ENCODE measurements around the gene MALT1. TPM values are rescaled to one million over a fixed set of nuclear protein-coding genes. Genes with fewer than 3 reads are reported as not detected.
A peak's percentile ranks its signal among the peaks of the same experiment; 100 is the strongest.
"Not testable (repeated sequence)": the region's sequence is repeated elsewhere in the genome, so short reads cannot be mapped to it uniquely, and the experiment has no call there.

Gene MALT1
- total RNA-seq, 2 donors from 2014 or later, result 41.1 to 51.6 TPM

- WGBS, result 31% methylated on average over 15 of the region's 15 CpGs
- no peaks in the 10 kb centered on the region for H3K36me3 ChIP-seq
- peak overlapping the region; percentile 48 to 56 for H3K27ac ChIP-seq
- no peaks in the 10 kb centered on the region for H3K27me3 ChIP-seq (replicated peaks; ENCODE audit: insufficient read depth)
- no peak for TF ChIP-seq CTCF (IDR thresholded peaks at IDR 0.05)
- peak; percentile 47 for TF ChIP-seq POLR2AphosphoS5 (IDR thresholded peaks at IDR 0.05)
- no peak for TF ChIP-seq POLR2A (IDR thresholded peaks at IDR 0.05)
- intact Hi-C loops (cut with DNase I), result no loop called here
- peaks cover 6% of the 10 kb centered on the region for H3K4me1 ChIP-seq (replicated peaks)
- H3K9me3 ChIP-seq, result no peaks in the 10 kb centered on the region
- H3K4me3 ChIP-seq, result no peak overlapping the region
- DNase-seq (ENCODE audit: low spot score), result peak; percentile 84
Observed at GRCh38 chr18:58755304-58756010, 84.2 kb downstream of the MALT1 start.

- Histone ChIP-seq H3K9me3 (no peaks in the 10 kb centered on the region), H3K4me3 (no peak overlapping the region), H3K36me3 (no peaks in the 10 kb centered on the region), H3K27ac (peak overlapping the region in 1 of 2 donors; percentile 56), H3K4me1 (replicated peaks) (peaks cover 6% of the 10 kb centered on the region), H3K27me3 (replicated peaks; ENCODE audit: insufficient read depth) (no peaks in the 10 kb centered on the region)
- no peak for DNase-seq (ENCODE audit: low spot score)
- TF ChIP-seq CTCF (IDR thresholded peaks at IDR 0.05) (no peak), POLR2AphosphoS5 (IDR thresholded peaks at IDR 0.05) (no peak), POLR2A (IDR thresholded peaks at IDR 0.05) (no peak)
- 97% methylated on average over 6 of the region's 10 CpGs for WGBS
- intact Hi-C loops (cut with DNase I), result no loop called here
Observed at GRCh38 chr18:58756148-58756547, 84.9 kb downstream of the MALT1 start.

- intact Hi-C loops (cut with DNase I), result no loop called here
- WGBS, result 89% methylated on average over 8 of the region's 8 CpGs
- TF ChIP-seq CTCF (IDR thresholded peaks at IDR 0.05) (no peak), POLR2AphosphoS5 (IDR thresholded peaks at IDR 0.05) (no peak), POLR2A (IDR thresholded peaks at IDR 0.05) (no peak)
- DNase-seq (ENCODE audit: low spot score), result no peak
- Histone ChIP-seq H3K4me1 (replicated peaks) (peaks cover 6% of the 10 kb centered on the region), H3K27ac (no peak overlapping the region), H3K27me3 (replicated peaks; ENCODE audit: insufficient read depth) (no peaks in the 10 kb centered on the region), H3K9me3 (no peaks in the 10 kb centered on the region), H3K36me3 (no peaks in the 10 kb centered on the region), H3K4me3 (no peak overlapping the region)
Observed at GRCh38 chr18:58756596-58757240, 85.5 kb downstream of the MALT1 start.

- 100% methylated on average over 7 of the region's 7 CpGs for WGBS
- intact Hi-C loops (cut with DNase I); H3K4me3 ChIP-seq; H3K27ac ChIP-seq; H3K27me3 ChIP-seq (replicated peaks; ENCODE audit: insufficient read depth); H3K4me1 ChIP-seq (replicated peaks); H3K9me3 ChIP-seq; H3K36me3 ChIP-seq; DNase-seq (ENCODE audit: low spot score): not testable (repeated sequence)
Observed at GRCh38 chr18:58757351-58757750, 86.1 kb downstream of the MALT1 start.

- H3K36me3 ChIP-seq, result no peaks in the 10 kb centered on the region
- H3K4me3 ChIP-seq, result no peak overlapping the region
- no peak for DNase-seq (ENCODE audit: low spot score)
- no peak overlapping the region for H3K27ac ChIP-seq
- WGBS, result 65% methylated on average over 3 of the region's 3 CpGs
- peaks cover 6% of the 10 kb centered on the region for H3K4me1 ChIP-seq (replicated peaks)
- TF ChIP-seq POLR2A (IDR thresholded peaks at IDR 0.05), result no peak
- no peak for TF ChIP-seq CTCF (IDR thresholded peaks at IDR 0.05)
- TF ChIP-seq POLR2AphosphoS5 (IDR thresholded peaks at IDR 0.05), result no peak
- no peaks in the 10 kb centered on the region for H3K9me3 ChIP-seq
- intact Hi-C loops (cut with DNase I), result no loop called here
- no peaks in the 10 kb centered on the region for H3K27me3 ChIP-seq (replicated peaks; ENCODE audit: insufficient read depth)
Observed at GRCh38 chr18:58758046-58758445, 86.8 kb downstream of the MALT1 start.
